Stimulated activated CD8-positive, alpha-beta memory T cell treated with anti-CD3 and anti-CD28 coated beads, Interleukin-7, amount 100 ng/mL, for 1 hour (primary cell): ENCODE measurements around the gene GALNT6.
"Not testable (repeated sequence)": the region's sequence is repeated elsewhere in the genome, so short reads cannot be mapped to it uniquely, and the experiment has no call there.

Source experiments
- DNase-seq, 2 donors: peaks; one replicate each; pipeline ENCODE4 v3.0.0-alpha.2; 2020; ENCODE audit warnings: low read depth in 2 of 2

The GALNT6 gene

DNA sequence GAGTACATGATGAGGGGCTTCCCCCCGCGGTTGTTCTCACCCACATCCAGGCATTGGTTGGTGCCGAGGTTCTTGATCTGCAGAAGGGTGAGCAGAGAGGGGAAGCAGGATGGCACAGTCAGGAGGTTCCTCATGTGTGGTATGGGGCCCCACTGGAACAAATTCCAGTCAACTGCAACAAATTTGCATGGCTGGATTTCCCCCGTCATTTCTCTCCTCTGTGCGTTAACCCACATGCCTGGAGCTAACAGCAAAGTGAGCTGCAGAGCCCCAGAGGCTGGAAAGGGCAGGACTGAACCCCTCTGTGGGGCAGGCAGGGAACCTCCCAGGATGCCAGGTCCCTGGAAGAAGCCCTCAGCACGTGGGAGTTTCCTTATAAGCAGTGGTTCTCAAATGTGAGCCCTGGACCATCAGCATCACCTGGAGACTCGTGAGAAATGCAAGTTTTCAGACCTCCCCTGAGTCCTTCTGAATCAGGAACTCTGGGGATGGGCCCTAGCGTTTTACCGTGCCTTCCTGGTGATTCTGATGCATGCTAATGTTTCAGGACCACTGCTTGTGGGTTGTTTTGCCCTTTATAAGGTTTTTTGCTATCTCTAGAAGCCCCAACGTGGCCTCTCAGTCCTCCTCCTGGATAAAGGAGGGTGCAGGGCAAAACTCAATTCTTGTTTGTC is 33.7 kb downstream of the GALNT6 start:
- no peak for DNase-seq

GRCh38 chr12:51351913-51352532 is 39.2 kb downstream of the GALNT6 start:
- DNase-seq: peak in 1 of 2 donors; percentile 10

DNA sequence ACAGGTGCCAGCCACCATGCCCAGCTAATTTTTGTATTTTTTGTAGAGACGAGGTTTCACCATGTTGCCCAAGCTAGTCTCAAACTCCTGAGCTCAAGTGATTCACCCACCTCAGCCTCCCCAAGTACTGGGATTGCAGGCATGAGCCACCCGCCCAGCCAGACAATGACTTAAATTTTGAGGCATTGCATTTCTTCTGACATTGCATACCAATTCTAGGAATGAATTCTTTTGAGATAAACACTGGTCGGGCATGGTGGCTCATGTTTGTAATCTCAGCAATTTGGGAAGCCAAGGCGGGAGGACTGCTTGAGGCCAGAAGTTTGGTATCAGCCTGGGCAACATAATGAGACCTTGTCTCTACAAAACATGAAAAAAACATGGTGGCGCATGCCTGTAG is 42.2 kb downstream of the GALNT6 start:
- no peak for DNase-seq

DNA sequence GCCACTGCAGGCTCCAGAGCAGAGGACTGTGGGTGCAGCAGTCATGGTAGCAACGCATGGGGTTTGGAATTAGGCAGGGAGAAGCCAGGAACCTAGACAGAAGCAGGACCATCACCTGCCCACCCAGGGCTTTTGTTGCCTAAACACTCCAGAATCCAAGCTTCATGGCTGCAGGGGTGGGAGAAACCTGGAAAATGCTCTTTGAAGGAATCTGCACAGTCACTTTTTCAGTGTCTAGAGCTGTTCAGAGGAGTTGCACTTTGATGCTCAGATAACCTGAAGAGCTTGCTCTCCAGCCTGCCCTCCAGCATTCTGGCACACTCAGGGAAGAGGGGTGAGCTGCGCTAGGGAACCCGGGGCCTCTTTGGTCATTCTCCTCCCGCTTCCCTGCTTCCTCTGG is 43.1 kb downstream of the GALNT6 start:
- no peak for DNase-seq

DNA sequence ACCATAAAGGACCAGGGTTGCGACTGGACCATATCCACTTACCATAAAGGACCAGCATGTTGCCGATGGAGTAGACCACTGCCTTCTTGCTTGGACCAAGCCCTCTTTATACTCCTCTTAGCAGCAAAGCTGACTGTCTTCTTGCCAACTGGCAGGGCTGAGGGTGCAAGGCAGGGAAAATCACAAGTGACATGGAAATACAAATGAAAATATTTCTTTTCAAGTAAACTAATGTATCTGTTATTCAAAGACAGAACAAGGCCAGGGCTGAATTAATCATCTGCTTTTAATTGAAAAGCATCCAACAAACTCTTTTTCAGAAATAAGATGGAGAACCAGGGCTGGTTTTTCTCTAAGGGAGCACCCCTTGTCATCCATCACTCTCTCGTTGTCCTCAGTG is 44.6 kb downstream of the GALNT6 start, which contains the start of gene CELA1:
Gene CELA1 (minus strand): TSS at position 99 of the 400 bp plus-strand sequence. CDS start 41 bp downstream, at position 58.
- DNase-seq: no peak

- DNase-seq: no peak
Observed at GRCh38 chr12:51345681-51346080, 45.5 kb downstream of the GALNT6 start.

DNA sequence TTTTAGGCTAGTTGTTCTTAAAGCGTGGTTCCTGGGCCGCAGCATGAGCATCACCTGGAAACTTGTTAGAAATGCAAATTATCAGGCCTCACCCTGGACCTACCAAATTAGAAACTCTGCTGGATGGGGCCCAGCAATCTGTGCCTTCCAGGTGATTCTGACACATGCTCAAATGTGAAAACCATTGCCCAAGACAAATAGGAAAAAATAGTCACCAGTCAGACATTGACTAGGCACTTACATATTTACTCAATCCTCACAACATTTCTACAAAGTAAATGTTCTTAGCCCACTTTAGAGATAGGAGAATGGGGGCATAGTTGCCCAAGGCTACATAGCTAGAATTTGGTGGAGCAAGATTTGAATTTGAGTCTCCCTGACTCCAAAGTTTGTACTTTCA is 48.0 kb downstream of the GALNT6 start:
- no peak for DNase-seq

DNA sequence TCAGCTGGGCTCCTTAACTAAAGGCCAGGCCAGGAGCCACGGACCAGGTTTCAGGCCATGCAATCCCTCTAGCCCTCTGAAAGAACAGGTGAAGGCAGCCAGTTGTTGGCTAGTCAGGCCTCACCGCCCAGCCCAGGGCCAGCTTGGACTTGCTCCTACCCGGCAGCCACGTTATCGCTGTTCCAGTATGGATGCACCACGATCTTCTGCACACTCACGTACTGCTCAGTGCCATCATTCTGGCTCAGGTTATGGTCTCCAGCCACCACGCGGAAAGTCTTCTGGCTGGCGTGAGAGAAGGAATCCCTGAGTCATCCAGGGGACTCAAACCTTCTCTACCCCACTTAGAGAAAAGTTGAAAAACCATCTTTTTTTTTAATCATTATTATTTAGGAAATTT is 48.8 kb downstream of the GALNT6 start:
- no peak for DNase-seq

GRCh38 chr12:51341251-51342007 is 49.8 kb downstream of the GALNT6 start:
- DNase-seq: peak; percentile 36 to 48

DNA sequence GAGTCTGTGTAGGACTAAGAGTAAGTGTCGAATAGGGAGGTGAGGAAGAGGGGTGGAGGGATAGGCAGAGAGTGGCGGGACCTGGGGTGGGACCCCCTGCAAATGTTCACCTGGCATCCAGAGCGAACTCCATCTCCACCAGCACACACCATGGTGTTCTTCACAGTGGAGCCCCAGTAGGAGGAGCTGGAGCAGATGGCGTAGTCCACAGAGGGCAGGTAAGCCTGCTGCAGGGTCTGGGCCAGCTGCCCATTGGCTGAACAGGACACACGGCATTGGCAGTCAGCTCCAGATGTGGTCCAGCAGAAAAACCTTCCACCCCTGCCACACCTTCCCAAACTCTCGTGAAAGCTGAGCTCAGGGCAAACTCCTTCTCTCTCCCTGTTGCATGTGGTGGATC is 51.5 kb downstream of the GALNT6 start:
- no peak for DNase-seq

DNA sequence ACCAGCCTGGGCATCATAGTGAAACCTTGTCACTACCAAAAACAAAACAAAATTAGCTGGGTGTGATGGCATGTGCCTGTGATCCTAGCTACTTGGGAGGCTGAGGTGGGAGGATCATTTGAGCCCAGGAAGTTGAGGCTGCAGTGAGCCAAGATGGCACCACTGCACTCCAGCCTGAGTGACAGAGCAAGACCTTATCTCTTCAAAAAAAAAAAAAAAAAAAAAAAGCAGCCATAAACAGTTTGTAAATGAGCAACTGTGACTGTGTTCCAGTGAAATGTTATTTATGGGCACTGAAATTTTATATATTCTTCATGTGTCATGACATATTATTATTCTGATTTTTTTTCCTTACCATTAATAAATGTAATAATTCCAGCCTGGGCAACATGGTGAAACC is 53.9 kb downstream of the GALNT6 start:
- not testable (repeated sequence) for DNase-seq

DNA sequence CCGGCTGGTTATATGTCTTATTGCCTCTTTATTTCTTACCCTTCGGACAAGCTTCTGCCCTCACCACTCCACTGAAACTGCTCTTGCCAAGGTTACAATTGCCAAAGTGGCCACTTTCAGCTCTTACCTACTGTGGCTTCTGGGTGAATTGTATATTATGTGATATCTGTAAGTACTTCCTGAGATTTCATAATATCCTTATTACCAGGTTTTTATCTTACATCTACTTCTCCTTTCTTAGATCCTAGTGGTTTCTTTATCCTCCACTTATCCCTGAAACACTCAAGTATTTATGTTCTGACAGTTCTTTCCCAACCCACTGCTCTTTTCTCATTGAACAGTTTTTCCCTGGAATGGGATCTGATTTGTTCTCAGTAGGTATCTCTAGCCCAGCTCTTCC is 55.3 kb downstream of the GALNT6 start:
- DNase-seq: no peak

DNA sequence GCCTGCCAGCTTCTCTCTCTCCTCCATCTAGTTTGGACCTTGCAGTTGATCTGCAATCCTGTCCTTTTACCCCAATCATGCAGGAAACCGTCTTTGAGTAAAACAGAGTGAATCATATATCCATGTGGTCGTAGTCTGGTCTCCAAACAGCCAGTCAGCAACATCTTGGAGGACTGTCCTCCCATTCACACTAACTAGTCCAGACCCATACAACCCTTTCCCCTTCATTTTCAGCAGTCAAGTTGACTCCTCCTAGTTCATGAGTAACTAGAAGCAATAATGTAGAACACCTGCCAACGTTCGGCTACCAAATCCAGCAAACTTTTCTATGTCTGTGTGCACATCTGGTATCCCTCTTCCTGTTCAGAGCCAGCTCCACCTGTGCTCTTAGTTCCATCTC is 56.4 kb downstream of the GALNT6 start:
- no peak for DNase-seq

GRCh38 chr12:51333536-51333935 is 57.7 kb downstream of the GALNT6 start:
- DNase-seq: no peak

DNA sequence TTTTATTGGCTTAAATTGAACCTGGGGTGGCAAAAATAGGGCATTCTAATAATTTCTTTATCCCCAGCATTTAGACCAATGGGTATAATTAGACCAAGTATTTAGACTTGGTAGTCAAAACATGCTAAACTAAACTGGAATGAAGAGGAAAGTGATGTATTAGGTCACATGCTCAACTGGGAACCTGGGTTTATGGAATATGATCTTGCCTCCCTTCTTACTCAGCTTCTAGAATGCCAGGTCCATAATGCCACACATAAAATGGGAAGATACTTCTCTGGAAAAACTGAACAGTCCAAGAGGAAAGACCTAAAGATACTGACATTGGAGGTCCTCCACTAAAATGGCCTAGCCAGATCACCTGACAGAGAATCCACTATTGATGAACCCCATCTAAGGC is 61.0 kb downstream of the GALNT6 start:
- DNase-seq: no peak

DNA sequence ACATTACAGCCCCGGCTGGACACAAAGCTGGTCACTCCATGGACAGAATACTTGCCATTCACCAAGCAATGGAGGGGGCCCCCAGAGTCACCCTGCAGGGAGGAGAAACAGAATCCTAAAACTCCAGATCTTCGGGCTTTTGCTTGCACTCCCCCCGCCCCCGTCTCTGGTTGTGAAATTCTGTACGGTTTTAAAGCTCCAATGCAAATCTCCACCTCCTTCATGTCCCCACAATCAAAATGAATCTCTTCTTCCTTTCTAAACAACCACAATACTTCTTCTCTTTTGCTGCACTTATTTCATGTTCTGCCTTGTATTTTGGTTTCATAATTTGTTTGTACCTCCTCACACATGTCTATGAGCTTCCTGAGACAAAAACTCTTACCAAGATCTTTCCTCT is 61.5 kb downstream of the GALNT6 start:
- DNase-seq: no peak

GRCh38 chr12:51328587-51328986 is 62.6 kb downstream of the GALNT6 start:
- no peak for DNase-seq

GRCh38 chr12:51326698-51327439 is 64.3 kb downstream of the GALNT6 start:
- DNase-seq: no peak

DNA sequence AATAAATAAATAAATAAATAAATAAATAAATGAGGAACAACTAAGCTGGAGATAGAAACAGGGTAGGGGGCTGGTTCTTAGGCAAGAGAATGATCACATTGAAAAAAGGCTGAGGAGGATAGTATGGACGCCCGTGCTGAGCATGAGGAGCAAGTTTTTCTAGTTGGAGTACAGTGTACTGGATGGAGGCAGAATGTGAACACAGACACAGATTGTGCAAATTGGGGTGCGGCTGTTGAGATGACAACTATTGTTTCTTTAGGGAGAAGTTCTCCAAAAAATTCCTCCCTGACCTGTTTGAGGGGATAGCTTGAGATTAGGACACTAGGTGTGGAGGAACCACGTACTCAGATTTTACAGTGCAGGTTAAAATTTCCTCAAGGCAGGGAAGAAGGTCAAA is 66.3 kb downstream of the GALNT6 start:
- no peak for DNase-seq

- DNase-seq: peak; percentile 49 to 52
Observed at GRCh38 chr12:51323966-51324895, 67.0 kb downstream of the GALNT6 start, which contains the start of gene BIN2. TSS of gene BIN2 (minus strand) at chr12:51324174. CDS start at chr12:51324102, 72 bp downstream.
